Mucosa of descending colon (tissue), 3 donors: ENCODE data around the gene FAM149A. TPM values are rescaled to one million over a fixed set of nuclear protein-coding genes. Genes with fewer than 3 reads are reported as not detected.

Experiments
- ATAC-seq: fragments of 200-7000 bp; cut with Tn5 transposase; one replicate; pipeline ENCODE4 v1.9.1; 2020; ENCODE audit warnings: mild to moderate bottlenecking, moderate library complexity
- DNase-seq, 3 donors: peaks; one replicate each; pipeline ENCODE4 v3.0.0-alpha.2; 2020
- H3K36me3 ChIP-seq: fragments of 200-600 bp; one replicate; pipeline ENCODE4 v1.8.0; 2021; ENCODE audit warnings: low read depth, mild to moderate bottlenecking
- H3K4me1 ChIP-seq: fragments of 200-600 bp; one replicate; pipeline ENCODE4 v1.8.0; 2021; ENCODE audit warnings: low read depth, mild to moderate bottlenecking
- H3K4me3 ChIP-seq: fragments of 200-600 bp; one replicate; pipeline ENCODE4 v1.8.0; 2021; ENCODE audit warnings: mild to moderate bottlenecking
- H3K9me3 ChIP-seq: fragments of 200-600 bp; one replicate; pipeline ENCODE4 v1.8.0; 2021; ENCODE audit warnings: mild to moderate bottlenecking
- CTCF ChIP-seq: fragments of 200-600 bp; IDR thresholded peaks from one replicate; pipeline ENCODE4 v1.8.0; 2022; ENCODE audit warnings: antibody characterized with exemption, mild to moderate bottlenecking
- intact Hi-C, 2 donors: fragments of 100-400 bp; cut with DNase I in 1 of 2; cut with micrococcal nuclease in 1 of 2; formaldehyde crosslinking; loops; one replicate each; pipeline versions ENCODE4 v1.11.0 to v1.11.1; 2022; cut with DNase I, micrococcal nuclease
- total RNA-seq, 3 donors: library from RNA; stranded (reverse); fragmentation: NEBNext Ultra II Directional in 2 of 3; extraction: Animal tissue kit (Norgen Biotek cat#: 25700) in 2 of 3; gene quantifications; one replicate each; pipeline versions ENCODE4 v1.2.1 to v1.2.4, GENCODE V29; 2021 to 2023
- donor health status: DM: no; HTN: no; CAD: no; lungs with moderate emphysema.
- donor health status: DM: no; HTN: no; CAD: no.
- donor health status: DM: no; HTN: yes; CAD: no.

The FAM149A gene
- total RNA-seq, 3 donors from 2014 or later: 13.6 to 18.4 (median 16.3) TPM

DNA sequence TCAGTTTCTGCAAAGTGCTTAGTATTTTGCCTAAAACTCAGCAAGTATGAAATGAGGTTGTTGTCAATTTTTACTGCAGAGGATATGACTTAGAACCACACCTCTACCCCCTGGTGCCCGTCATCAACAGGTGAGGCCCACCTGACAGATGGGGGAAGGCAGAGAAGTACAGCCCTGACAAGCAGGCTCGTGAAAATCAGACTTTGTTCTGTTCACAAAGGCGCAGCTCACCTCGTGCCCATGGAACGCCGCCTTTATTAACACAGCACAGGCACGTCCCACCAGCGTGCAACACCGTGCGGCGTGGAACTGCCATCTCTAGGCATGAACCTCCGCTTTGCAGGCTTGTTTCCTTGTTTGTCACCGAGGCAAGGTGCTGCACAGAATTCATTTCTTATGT, 100.2 kb downstream of the FAM149A start:
- no peak overlapping the region for H3K4me3 ChIP-seq
- no peaks in the 10 kb centered on the region for H3K36me3 ChIP-seq
- H3K9me3 ChIP-seq: no peaks in the 10 kb centered on the region
- H3K4me1 ChIP-seq: peaks cover 3% of the 10 kb centered on the region
- ATAC-seq (peak; percentile 90), DNase-seq (peak; percentile 70 to 76 (median 73))
- intact Hi-C loops: no loop called here
- no peak for TF ChIP-seq CTCF

- TF ChIP-seq CTCF: no peak
- DNase-seq: no peak
- intact Hi-C loops: no loop called here
- no peak overlapping the region for H3K4me3 ChIP-seq
- ATAC-seq: peak; percentile 6
- no peaks in the 10 kb centered on the region for H3K36me3 ChIP-seq
- peaks cover 3% of the 10 kb centered on the region for H3K4me1 ChIP-seq
- H3K9me3 ChIP-seq: no peaks in the 10 kb centered on the region
These were observed 100.7 kb downstream of the FAM149A start for GRCh38 chr4:186205156-186205555.

- no peaks in the 10 kb centered on the region for H3K36me3 ChIP-seq
- H3K4me1 ChIP-seq: no peaks in the 10 kb centered on the region
- H3K9me3 ChIP-seq: no peaks in the 10 kb centered on the region
- intact Hi-C loops: no loop called here
- ATAC-seq (no peak), DNase-seq (no peak)
- TF ChIP-seq CTCF: no peak
- H3K4me3 ChIP-seq: no peak overlapping the region
These were observed 112.0 kb downstream of the FAM149A start for GRCh38 chr4:186216465-186217024.

- no peaks in the 10 kb centered on the region for H3K36me3 ChIP-seq
- H3K4me3 ChIP-seq: no peak overlapping the region
- no peak for TF ChIP-seq CTCF
- intact Hi-C loops: no loop called here
- no peak for DNase-seq
- H3K9me3 ChIP-seq: no peaks in the 10 kb centered on the region
- ATAC-seq: no peak
- no peaks in the 10 kb centered on the region for H3K4me1 ChIP-seq
These were observed 113.3 kb downstream of the FAM149A start for GRCh38 chr4:186217733-186218293.

GRCh38 chr4:186221624-186222023, 117.1 kb downstream of the FAM149A start:
- no peaks in the 10 kb centered on the region for H3K4me1 ChIP-seq
- no peaks in the 10 kb centered on the region for H3K36me3 ChIP-seq
- TF ChIP-seq CTCF: no peak
- no peak overlapping the region for H3K4me3 ChIP-seq
- no peak for DNase-seq
- no peak for ATAC-seq
- intact Hi-C loops: no loop called here
- H3K9me3 ChIP-seq: peaks cover 6% of the 10 kb centered on the region

Other genes with a start within 250 kb of the FAM149A start
- 10 to 100 TPM; 23.6 to 55.0 (median 51.3) TPM for gene TLR3, start 35.5 kb upstream of the FAM149A start, total RNA-seq
- gene CYP4V2, start 86.9 kb downstream of the FAM149A start, total RNA-seq: 10 to 100 TPM; 38.4 to 50.8 (median 49.2) TPM
- 1 to 10 TPM; 1.1 to 2.4 (median 1.5) TPM for gene KLKB1, start 122.8 kb downstream of the FAM149A start, total RNA-seq
- under 1 TPM in 1 of 3 donors, not detected in 2; 0.65 TPM for gene F11, start 161.5 kb downstream of the FAM149A start, total RNA-seq